Neuron (in vitro differentiated cells): ENCODE data around the gene BCL11B.

Experiments
- H2AFZ ChIP-seq: one replicate; pipeline ENCODE4 v1.6.1; 2013; ENCODE audit warnings: low read depth, mild to moderate bottlenecking, inconsistent platforms, low read length, moderate library complexity
- H3K27me3 ChIP-seq: one replicate; pipeline ENCODE4 v1.6.1; 2013; ENCODE audit warnings: low read length; ENCODE audit not compliant: insufficient read depth
- H3K36me3 ChIP-seq: one replicate; pipeline ENCODE4 v1.6.1; 2013; ENCODE audit warnings: low read length; ENCODE audit not compliant: insufficient read depth
- H3K4me1 ChIP-seq: one replicate; pipeline ENCODE4 v1.6.1; 2013; ENCODE audit warnings: low read length; ENCODE audit not compliant: insufficient read depth
- H3K4me3 ChIP-seq: 2 replicates; pipeline ENCODE4 v1.5.1; 2013; ENCODE audit warnings: mild to moderate bottlenecking, low read length, moderate library complexity
- H3K9me3 ChIP-seq: one replicate; pipeline ENCODE4 v1.6.1; 2013; ENCODE audit warnings: low read length

Gene BCL11B

DNA sequence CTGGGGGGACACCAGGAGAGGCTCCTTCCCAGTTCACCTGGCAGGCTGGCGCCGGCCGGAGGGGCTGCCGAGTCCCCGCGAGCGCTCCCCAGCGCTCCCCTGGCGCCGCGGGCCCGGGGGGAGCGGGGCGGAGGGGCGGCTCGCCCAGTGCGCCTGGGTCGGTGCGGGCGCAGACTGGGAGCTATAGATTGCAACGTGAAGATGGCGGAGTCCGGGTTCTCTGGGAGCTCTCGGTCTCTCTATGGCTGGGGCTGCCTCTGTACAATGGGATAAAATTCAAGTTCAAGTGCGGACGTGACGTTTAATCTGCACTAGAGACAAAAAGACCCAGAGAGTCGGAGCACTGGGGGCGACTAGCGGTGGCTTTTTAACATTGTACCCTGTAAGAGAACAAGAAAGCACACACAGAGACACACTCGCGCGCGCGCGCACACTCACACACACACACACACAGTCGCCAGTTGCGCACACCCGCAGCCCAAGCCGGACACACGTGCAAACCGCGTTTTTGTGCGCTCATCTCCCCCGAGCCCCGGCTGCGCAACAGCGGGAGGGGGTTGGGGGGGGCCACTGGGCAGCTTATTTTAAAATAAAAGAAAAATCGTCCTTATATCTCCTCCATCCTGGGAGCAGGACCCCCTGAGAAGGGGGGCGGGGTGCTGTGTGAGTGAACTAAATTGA lies at the start of gene BCL11B:
BCL11B (minus strand) TSS at position 247 of the 681 bp plus-strand sequence. CDS start 979 bp downstream, outside the sequence.
- Histone ChIP-seq H3K27me3 (peaks cover 65% of the 10 kb centered on the region), H3K9me3 (no peaks in the 10 kb centered on the region), H3K4me1 (peaks cover 26% of the 10 kb centered on the region), H3K36me3 (no peaks in the 10 kb centered on the region), H2AFZ (peak within 1 kb of the TSS; percentile 52), H3K4me3 (peak within 1 kb of the TSS; percentile 37)

DNA sequence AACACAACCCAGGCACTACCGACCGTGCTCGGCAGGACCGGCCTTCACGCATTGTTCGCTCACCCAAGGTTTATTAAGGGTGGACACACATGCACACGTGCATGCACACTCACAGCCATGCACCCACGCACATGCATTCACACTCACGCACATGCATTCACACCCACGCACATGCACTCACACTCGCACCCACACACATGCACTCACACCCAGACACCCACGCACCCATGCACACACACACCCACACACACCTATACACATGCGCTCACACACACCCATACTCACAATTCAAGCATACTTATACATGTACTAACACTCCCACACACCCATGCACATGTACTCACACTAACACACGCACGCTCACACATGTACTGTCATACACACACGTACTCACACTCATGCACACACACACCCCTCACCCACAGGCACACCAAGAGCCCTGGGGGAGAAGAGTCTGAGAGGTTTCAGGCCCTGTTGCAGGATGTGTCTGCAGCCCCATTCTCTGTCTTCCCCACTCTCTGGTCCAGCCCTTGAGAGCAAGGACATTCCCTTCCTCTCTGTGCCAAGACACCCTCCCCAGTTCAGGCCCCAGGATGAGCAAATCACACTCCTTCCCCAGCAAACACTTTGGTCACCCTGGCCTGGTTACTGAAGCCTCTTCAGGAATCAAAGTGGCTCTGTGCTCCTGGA lies 49.4 kb upstream of the BCL11B start:
- Histone ChIP-seq H3K9me3 (no peaks in the 10 kb centered on the region), H3K4me3 (no peak overlapping the region)

DNA sequence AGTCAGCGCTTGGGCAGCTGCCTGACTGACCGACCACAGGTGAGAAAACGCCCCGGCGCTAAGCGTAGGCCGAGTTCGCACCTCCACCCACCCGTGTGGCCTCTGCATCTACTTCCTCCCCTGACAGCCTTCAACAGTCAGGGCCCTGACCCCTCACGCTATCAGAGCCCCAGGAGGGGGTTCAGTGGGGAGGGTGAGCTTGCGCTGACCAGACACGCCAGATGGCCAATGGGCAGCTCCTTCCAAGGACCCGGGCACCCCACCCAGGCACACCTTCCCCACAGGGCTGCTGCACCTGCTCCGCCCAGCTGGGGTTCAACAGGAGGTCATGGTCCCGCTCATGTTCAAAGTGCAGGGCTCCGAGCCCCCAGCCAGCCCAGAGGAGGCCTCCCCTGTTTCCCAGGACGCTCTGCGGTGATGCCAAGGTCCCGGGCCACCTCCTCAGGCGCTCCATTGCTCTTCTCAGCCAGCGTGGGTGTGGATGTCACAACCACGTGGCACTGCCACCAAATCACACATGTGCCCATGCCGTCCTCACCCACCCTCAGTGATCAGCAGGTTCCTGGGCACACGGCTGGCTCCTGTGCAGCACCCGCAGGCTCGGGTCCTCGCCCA lies 48.7 kb upstream of the BCL11B start:
- Histone ChIP-seq H3K4me1 (peaks cover 4% of the 10 kb centered on the region), H3K36me3 (no peaks in the 10 kb centered on the region), H3K9me3 (no peaks in the 10 kb centered on the region), H2AFZ (no peak overlapping the region), H3K4me3 (no peak overlapping the region), H3K27me3 (no peaks in the 10 kb centered on the region)

More for the DNA sequence above, 49.4 kb upstream of the BCL11B start:
- no peaks in the 10 kb centered on the region for H3K27me3 ChIP-seq
- peaks cover 4% of the 10 kb centered on the region for H3K4me1 ChIP-seq
- H3K36me3 ChIP-seq, result no peaks in the 10 kb centered on the region
- no peak overlapping the region for H2AFZ ChIP-seq

DNA sequence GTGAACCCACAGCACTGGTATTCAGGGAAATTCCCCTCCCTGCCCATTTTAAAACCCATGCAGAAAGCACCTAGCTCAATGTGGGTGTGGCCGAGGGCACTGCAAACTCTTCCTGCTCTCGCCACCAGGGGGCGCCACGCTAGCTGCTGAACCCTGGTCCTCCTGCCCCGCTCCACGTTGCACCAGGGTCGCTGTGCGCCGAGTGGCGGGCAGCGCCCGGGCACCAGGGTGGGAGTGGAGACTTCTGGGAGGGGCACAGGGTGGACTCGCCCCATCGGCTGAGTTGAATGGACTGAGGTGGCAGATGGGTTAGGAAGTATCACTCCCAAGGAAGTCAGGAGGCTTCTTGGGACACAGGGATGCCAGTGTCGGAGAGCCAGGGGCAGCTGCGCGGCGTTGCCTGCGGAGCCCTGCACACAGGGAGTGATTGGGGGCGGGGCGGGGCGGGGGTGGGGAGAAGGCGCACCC lies 48.1 kb upstream of the BCL11B start:
- Histone ChIP-seq H2AFZ (no peak overlapping the region), H3K36me3 (no peaks in the 10 kb centered on the region), H3K9me3 (no peaks in the 10 kb centered on the region), H3K27me3 (no peaks in the 10 kb centered on the region), H3K4me1 (peaks cover 4% of the 10 kb centered on the region), H3K4me3 (no peak overlapping the region)

DNA sequence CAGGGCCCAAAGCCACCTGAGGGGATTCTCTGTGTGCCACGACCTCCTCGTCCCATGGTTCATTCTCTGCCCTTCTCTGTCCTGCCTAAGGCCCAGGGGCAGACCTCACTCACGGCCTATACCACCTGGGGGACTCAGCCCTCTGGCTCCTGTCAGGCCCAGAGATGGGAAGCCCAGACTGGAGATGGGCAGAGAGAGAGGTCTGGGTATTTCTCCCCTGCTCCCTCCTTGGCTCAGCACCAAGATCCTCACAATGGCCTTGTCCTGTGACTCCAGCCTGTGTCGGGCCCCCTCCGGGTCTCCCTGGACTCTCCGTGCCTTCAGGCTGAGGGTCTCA lies 46.9 kb upstream of the BCL11B start:
- peaks cover 4% of the 10 kb centered on the region for H3K4me1 ChIP-seq
- no peak overlapping the region for H2AFZ ChIP-seq
- no peaks in the 10 kb centered on the region for H3K9me3 ChIP-seq
- H3K27me3 ChIP-seq, result no peaks in the 10 kb centered on the region
- H3K36me3 ChIP-seq, result no peaks in the 10 kb centered on the region
- H3K4me3 ChIP-seq, result no peak overlapping the region

DNA sequence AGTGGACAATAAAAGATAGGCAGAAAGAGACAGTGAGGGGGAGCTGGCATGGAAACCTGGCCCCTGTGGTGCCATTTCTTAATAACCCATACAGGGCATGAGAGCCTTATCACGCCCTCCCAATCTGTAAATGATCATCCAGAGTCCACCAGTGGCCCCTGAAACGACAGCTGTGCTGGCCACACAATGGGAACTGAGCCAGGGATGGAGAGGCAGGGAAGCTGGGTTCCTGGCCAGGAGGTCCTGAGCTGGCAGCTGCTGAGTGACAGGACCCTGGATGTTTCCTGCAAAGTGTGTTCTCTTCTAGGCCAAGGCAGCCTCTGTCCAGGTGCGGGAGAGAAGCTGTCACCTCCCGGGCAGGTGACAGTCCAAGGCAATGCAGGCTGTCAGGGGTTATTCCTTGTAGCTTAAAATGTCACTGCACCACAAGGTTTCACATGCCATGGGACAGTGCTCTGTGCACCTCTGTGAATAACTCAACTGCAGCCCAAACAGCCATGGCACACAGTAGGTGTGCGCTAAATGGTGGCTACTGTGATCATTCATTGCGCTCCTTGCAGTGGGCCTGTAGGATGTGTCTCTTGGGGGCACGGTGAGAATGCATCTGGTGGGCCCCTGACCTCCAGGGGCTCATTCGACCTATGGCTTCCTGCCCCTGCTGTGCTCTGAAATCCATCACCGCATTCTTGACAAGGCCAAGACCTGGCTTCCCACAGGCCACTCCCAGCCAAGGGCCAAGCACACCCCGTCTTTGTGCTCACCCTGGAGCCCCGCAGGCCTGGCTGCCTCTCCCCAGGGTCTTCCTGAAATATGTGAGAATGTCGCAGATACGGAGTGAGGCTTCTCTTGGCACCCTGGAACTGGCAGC lies 46.3 kb upstream of the BCL11B start:
- Histone ChIP-seq H2AFZ (no peak overlapping the region), H3K9me3 (no peaks in the 10 kb centered on the region), H3K36me3 (no peaks in the 10 kb centered on the region), H3K4me3 (no peak overlapping the region), H3K4me1 (peaks cover 4% of the 10 kb centered on the region), H3K27me3 (no peaks in the 10 kb centered on the region)

DNA sequence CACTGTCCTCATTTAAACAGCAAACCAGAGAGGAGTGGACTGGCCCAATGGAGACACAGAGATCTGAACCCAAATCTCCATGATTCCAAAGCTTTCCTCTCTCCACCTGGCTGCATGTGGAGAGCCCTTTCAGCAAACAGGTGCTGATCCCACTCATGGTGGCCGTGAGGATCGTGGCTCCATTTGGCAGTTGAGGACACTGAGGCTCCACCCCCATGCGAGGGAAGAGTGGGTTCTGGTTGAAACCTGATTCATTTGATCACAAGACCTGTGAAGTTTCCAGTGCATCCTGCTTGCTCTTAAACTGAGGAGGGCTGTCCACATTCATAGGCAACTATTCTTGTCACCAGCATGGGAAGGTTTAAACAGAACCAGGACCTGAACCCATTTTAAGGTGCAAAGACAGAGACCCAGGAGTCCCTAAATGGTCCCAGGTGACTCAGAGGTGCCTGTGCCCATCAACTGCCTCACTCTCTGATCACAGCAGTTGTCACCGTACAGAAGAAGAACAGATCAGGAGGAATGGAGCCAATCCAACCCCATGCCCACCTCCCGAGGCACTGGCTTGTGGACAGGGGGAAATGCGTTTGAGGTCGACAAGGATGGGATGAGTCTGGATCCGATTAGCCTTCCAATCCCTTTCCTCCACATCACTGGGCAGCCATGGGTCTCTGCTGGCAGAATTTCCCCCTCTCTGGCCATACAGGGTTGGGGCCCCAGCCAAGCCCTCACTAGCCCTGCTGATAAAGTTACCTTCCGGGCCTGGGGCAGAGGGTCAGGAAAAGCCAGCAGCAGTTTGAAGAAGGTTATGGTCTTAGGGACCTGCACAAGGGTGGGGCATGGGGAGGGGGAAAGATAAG lies 45.5 kb upstream of the BCL11B start:
- Histone ChIP-seq H3K4me3 (no peak overlapping the region), H3K27me3 (no peaks in the 10 kb centered on the region), H3K9me3 (no peaks in the 10 kb centered on the region), H3K4me1 (peaks cover 4% of the 10 kb centered on the region), H3K36me3 (no peaks in the 10 kb centered on the region), H2AFZ (no peak overlapping the region)

DNA sequence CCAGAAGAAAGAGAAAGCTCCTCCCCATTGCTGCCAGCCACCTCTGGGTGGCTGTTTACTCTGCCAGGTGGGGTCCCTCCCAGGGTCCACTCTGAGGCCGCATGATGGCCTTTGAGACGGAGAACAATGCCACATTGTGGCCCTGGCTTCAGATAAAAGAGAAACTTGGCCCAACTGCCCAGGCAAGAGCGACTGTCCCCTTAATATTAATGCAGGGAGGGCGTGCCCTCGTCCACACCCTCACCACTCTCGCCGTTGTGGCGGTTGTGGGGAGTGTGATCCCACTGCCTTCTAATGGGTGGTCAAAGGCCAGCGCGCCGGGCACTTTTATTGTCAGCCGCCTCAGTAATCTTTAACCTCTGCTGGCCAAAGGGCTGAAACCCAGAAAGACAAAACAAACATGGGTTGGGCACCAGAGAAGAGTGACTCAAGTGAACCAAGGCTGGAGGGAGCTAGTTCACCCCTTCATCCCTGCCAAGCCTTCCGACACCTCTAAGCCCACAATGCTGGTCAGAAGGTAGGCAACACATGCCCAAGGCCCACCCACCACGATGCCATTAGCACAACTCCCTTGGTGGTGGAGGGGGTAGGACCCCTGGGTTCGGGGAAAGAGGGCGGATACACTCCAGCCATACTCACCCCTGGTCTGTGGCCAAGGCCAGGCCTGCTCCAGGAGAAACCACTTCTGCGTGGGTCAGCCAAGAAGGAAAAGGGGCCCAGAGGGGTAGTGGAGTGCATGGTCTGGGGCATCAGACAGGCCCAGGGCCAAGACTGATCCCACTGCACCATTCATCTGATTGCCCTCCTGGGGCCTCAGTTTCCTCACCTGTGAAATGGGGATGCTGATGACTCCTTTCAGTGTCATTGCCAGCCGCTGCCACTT lies 44.5 kb upstream of the BCL11B start:
- Histone ChIP-seq H2AFZ (no peak overlapping the region), H3K9me3 (no peaks in the 10 kb centered on the region), H3K4me1 (peaks cover 4% of the 10 kb centered on the region), H3K27me3 (no peaks in the 10 kb centered on the region), H3K36me3 (no peaks in the 10 kb centered on the region), H3K4me3 (no peak overlapping the region)

DNA sequence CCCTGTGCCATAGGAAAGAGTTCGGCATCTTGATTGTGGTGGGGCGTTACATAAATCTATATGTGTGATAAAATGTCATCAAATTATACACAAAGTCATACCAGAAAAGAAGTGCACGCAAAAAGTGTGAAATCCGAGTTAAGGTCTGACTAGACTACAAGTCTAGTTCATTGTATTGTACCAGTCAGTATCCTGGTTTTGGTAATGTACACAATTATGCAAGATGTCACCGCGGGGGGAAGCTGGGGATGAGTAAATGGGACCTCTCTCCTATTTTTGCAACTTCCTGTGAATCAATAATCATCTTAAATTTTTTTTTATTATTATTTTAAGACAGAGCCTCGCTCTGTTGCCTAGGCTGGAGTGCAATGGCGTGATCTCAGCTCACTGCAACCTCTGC lies 43.2 kb upstream of the BCL11B start:
- Histone ChIP-seq H2AFZ (no peak overlapping the region), H3K9me3 (no peaks in the 10 kb centered on the region), H3K4me1 (peaks cover 4% of the 10 kb centered on the region), H3K27me3 (no peaks in the 10 kb centered on the region), H3K36me3 (no peaks in the 10 kb centered on the region), H3K4me3 (no peak overlapping the region)

DNA sequence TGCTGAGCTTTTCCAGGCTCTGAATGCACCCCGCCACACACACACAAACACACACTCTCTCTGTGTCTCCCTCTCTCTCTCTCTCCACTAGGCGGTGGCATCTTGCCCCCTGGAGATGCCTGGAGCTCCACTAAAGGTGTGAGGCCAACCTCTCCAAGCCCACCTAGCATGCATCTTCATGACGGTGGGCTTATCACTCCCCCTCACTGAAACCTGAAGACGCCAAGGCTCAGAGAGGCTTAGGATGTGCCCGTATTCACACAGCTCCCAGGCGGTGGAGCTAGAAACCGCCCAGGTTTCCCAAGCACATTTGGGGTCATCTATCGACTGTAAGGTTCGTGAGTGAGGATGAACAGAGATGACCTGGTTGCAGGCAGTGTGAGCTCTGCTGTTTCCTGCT lies 42.6 kb upstream of the BCL11B start:
- Histone ChIP-seq H3K4me3 (no peak overlapping the region), H2AFZ (no peak overlapping the region)

DNA sequence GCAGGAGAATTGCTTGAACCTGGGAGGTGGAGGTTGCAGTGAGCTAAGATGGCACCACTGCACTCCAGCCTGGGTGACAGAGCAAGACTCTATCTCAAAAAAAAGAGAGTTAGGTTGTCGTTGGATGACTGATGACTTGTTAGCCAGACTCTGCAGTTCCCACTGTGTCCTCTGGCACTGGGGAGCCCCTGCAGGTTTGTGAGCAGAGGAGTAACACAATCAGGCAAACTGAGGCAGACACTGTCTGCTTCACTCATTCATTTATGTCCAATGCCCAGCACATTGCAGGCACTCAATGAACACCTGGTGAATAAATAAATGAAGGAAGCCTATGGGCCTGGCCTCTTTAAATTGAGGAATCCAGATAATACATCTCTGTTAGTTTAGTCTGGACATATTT lies 41.2 kb upstream of the BCL11B start:
- no peaks in the 10 kb centered on the region for H3K4me1 ChIP-seq
- no peaks in the 10 kb centered on the region for H3K27me3 ChIP-seq
- no peak overlapping the region for H2AFZ ChIP-seq
- no peaks in the 10 kb centered on the region for H3K36me3 ChIP-seq
- H3K4me3 ChIP-seq, result no peak overlapping the region
- H3K9me3 ChIP-seq, result no peaks in the 10 kb centered on the region

More for the DNA sequence above, 42.6 kb upstream of the BCL11B start:
- Histone ChIP-seq H3K36me3 (no peaks in the 10 kb centered on the region), H3K27me3 (no peaks in the 10 kb centered on the region), H3K9me3 (no peaks in the 10 kb centered on the region), H3K4me1 (peaks cover 4% of the 10 kb centered on the region)
